ENCODE results near the gene NAIP.
"Not testable (repeated sequence)": the region's sequence is repeated elsewhere in the genome, so short reads cannot be mapped to it uniquely, and the experiment has no call there.

The NAIP gene

GRCh38 chr5:71025289-71025953 lies at the start of gene NAIP:
Gene NAIP, minus strand, starts transcription at chr5:71025339. Its CDS starts 12,424 bp downstream, at chr5:71012915.
- not testable (repeated sequence) for DNase-seq

- DNase-seq, result not testable (repeated sequence)
These were observed 42.3 kb upstream of the NAIP start, which contains the start of gene GTF2H2 for GRCh38 chr5:71067262-71067928. Gene GTF2H2, minus strand, starts transcription at chr5:71067676. Its CDS starts 4,913 bp downstream, at chr5:71062763.

GRCh38 chr5:71061322-71061721 lies 36.2 kb upstream of the NAIP start:
- not testable (repeated sequence) for DNase-seq

- DNase-seq, result not testable (repeated sequence)
These were observed 34.3 kb upstream of the NAIP start for GRCh38 chr5:71059426-71059825.

GRCh38 chr5:71044808-71045207 lies 19.7 kb upstream of the NAIP start:
- not testable (repeated sequence) for DNase-seq

- DNase-seq, result not testable (repeated sequence)
These were observed 19.0 kb upstream of the NAIP start for GRCh38 chr5:71044128-71044527.

GRCh38 chr5:71031046-71031776 lies 6.1 kb upstream of the NAIP start:
- not testable (repeated sequence) for DNase-seq

- not testable (repeated sequence) for DNase-seq
These were observed 4.5 kb downstream of the NAIP start for GRCh38 chr5:71020643-71021042.

- DNase-seq, result not testable (repeated sequence)
These were observed 6.6 kb downstream of the NAIP start for GRCh38 chr5:71018376-71019005.

GRCh38 chr5:71014176-71014575 lies 11.0 kb downstream of the NAIP start:
- DNase-seq, result no peak

- no peak for DNase-seq
These were observed 11.6 kb downstream of the NAIP start for GRCh38 chr5:71013575-71013974.

GRCh38 chr5:71011194-71011792 lies 13.8 kb downstream of the NAIP start:
- DNase-seq, result no peak

GRCh38 chr5:71006983-71007382 lies 18.2 kb downstream of the NAIP start:
- DNase-seq, result not testable (repeated sequence)

GRCh38 chr5:70984882-70985281 lies 40.3 kb downstream of the NAIP start:
- DNase-seq, result not testable (repeated sequence)

- DNase-seq, result not testable (repeated sequence)
These were observed 57.9 kb downstream of the NAIP start for GRCh38 chr5:70967220-70967619.

- DNase-seq, result not testable (repeated sequence)
These were observed 60.6 kb downstream of the NAIP start for GRCh38 chr5:70964531-70964930.

- not testable (repeated sequence) for DNase-seq
These were observed 72.1 kb downstream of the NAIP start for GRCh38 chr5:70953068-70953467.

GRCh38 chr5:70932560-70932959 lies 92.6 kb downstream of the NAIP start:
- DNase-seq, result not testable (repeated sequence)

- DNase-seq, result not testable (repeated sequence)
These were observed 93.3 kb downstream of the NAIP start for GRCh38 chr5:70931709-70932368.

GRCh38 chr5:70925211-70925562 lies 100.0 kb downstream of the NAIP start:
- not testable (repeated sequence) for DNase-seq
